Caco-2 (cell line): ENCODE measurements around the gene SWAP70. TPM values are rescaled to one million over a fixed set of nuclear protein-coding genes. Genes with fewer than 3 reads are reported as not detected.

ENCODE experiments used
- BruUV-seq: library from RNA; stranded (reverse); fragments of 400-500 nt; replicated peaks from 2 replicates; lab custom pipeline; 2021; lab: Mats Ljungman, UMichigan
- CTCF ChIA-PET: fragments of 300-600 bp; sonication (Branson Sonifier 250); formaldehyde crosslinking; loops from one replicate; lab custom pipeline; 2022; ENCODE audit warnings: antibody characterized with exemption; lab: Charles Lee
- POLR2A ChIA-PET: fragments of 300-600 bp; sonication (Branson Sonifier 250); formaldehyde crosslinking; loops from one replicate; lab custom pipeline; 2022; ENCODE audit warnings: antibody characterized with exemption; lab: Charles Lee
- DNase-seq, 2 experiments: peaks; one replicate each; pipeline versions ENCODE4 v3.0.0 to v3.0.0-alpha.2; 2020 to 2022
- H3K27me3 ChIP-seq: replicated peaks from 2 replicates; pipeline ENCODE4 v1.6.0; 2011; ENCODE audit warnings: low read length; ENCODE audit not compliant: control insufficient read depth, insufficient read depth
- H3K36me3 ChIP-seq: 2 replicates; pipeline ENCODE4 v1.5.1; 2011; ENCODE audit warnings: low read length; ENCODE audit not compliant: control insufficient read depth, insufficient read depth
- H3K4me1 ChIP-seq: fragments of 250-450 bp; sonication (Bioruptor Pico); 2 replicates; pipeline ENCODE4 v1.5.1; 2020; ENCODE audit warnings: mild to moderate bottlenecking
- H3K4me3 ChIP-seq: 2 replicates; pipeline ENCODE4 v1.5.1; 2011; ENCODE audit warnings: low read depth, mild to moderate bottlenecking, control low read depth, low read length
- H3K9me3 ChIP-seq: fragments of 250-450 bp; sonication (Bioruptor Pico); 2 replicates; pipeline ENCODE4 v1.5.1; 2020; ENCODE audit warnings: mild to moderate bottlenecking, moderate library complexity
- H3K27ac Mint-ChIP-seq: one replicate; pipeline ENCODE4 v1.8.0; 2022; ENCODE audit warnings: mixed read lengths; ENCODE audit not compliant: unreplicated experiment
- H3K27me3 Mint-ChIP-seq: one replicate; pipeline ENCODE4 v1.8.0; 2022; ENCODE audit warnings: mixed read lengths; ENCODE audit not compliant: insufficient read depth, unreplicated experiment
- H3K36me3 Mint-ChIP-seq: one replicate; pipeline ENCODE4 v1.8.0; 2022; ENCODE audit warnings: mild to moderate bottlenecking, mixed read lengths; ENCODE audit not compliant: insufficient read depth, unreplicated experiment
- H3K4me1 Mint-ChIP-seq: one replicate; pipeline ENCODE4 v1.8.0; 2022; ENCODE audit warnings: low read depth, mixed read lengths; ENCODE audit not compliant: unreplicated experiment
- H3K4me3 Mint-ChIP-seq: one replicate; pipeline ENCODE4 v1.8.0; 2022; ENCODE audit warnings: mild to moderate bottlenecking, moderate library complexity, mixed read lengths; ENCODE audit not compliant: unreplicated experiment
- H3K9me3 Mint-ChIP-seq: one replicate; pipeline ENCODE4 v1.8.0; 2022; ENCODE audit warnings: mixed read lengths; ENCODE audit not compliant: unreplicated experiment
- CTCF ChIP-seq, 2 experiments: fragments of 200-600 bp in 1 of 2; IDR thresholded peaks; 1 replicate in 1 of 2; 2 replicates in 1 of 2; pipeline versions ENCODE4 v1.5.1 to v1.8.0; 2011 to 2022; ENCODE audit warnings: antibody characterized with exemption in 1 of 2, control low read depth in 1 of 2, inconsistent platforms in 1 of 2, low read depth in 1 of 2, low read length in 1 of 2, mild to moderate bottlenecking in 1 of 2, moderate library complexity in 1 of 2; ENCODE audit not compliant: insufficient read depth in 1 of 2, severe bottlenecking in 1 of 2, unreplicated experiment in 1 of 2
- intact Hi-C: fragments of 100-400 bp; cut with micrococcal nuclease; formaldehyde crosslinking; loops from one replicate; pipeline ENCODE4 v1.10.0; 2022; ENCODE audit not compliant: unreplicated experiment
- total RNA-seq: library from RNA; stranded (reverse); gene quantifications from 2 replicates; pipeline ENCODE4 v1.2.3, GENCODE V29; 2022

The SWAP70 gene
- total RNA-seq, 1 experiment from 2014 or later: 42.4 TPM

GRCh38 chr11:9717040-9717357, 53.1 kb downstream of the SWAP70 start:
- no peaks in the 10 kb centered on the region for H3K27me3 Mint-ChIP-seq
- CTCF ChIA-PET: no interaction called here

GRCh38 chr11:9717719-9718118, 53.8 kb downstream of the SWAP70 start:
- H3K27me3 Mint-ChIP-seq: no peaks in the 10 kb centered on the region
- no peak overlapping the region for H3K4me3 Mint-ChIP-seq
- intact Hi-C loops: no loop called here
- no peak for DNase-seq
- peaks cover 6% of the 10 kb centered on the region for H3K4me1 Mint-ChIP-seq
- no peak for TF ChIP-seq CTCF (IDR thresholded peaks at IDR 0.05; ENCODE audit: insufficient read depth in 1 of 2, low read depth in 1 of 2, low read length in 1 of 2, severe bottlenecking in 1 of 2, unreplicated experiment in 1 of 2)
- Histone ChIP-seq H3K27me3 (no peaks in the 10 kb centered on the region), H3K9me3 (no peaks in the 10 kb centered on the region), H3K36me3 (peaks cover 1% of the 10 kb centered on the region; the same call in 1 of the 2 replicates), H3K4me1 (no peaks in the 10 kb centered on the region), H3K4me3 (no peak overlapping the region)
- no TSS peak for BruUV-seq
- peaks cover 26% of the 10 kb centered on the region for H3K36me3 Mint-ChIP-seq
- ChIA-PET POLR2A (no interaction called here), CTCF (no interaction called here)
- H3K27ac Mint-ChIP-seq: no peak overlapping the region
- H3K9me3 Mint-ChIP-seq: no peaks in the 10 kb centered on the region

More at GRCh38 chr11:9717040-9717357, 53.1 kb downstream of the SWAP70 start:
- H3K4me3 ChIP-seq: no peak overlapping the region
- H3K27me3 ChIP-seq: no peaks in the 10 kb centered on the region
- Mint-ChIP-seq H3K36me3 (peaks cover 26% of the 10 kb centered on the region), H3K27ac (peak overlapping the region; percentile 20), H3K9me3 (no peaks in the 10 kb centered on the region), H3K4me1 (peaks cover 6% of the 10 kb centered on the region), H3K4me3 (no peak overlapping the region)
- no peaks in the 10 kb centered on the region for H3K9me3 ChIP-seq
- BruUV-seq: no TSS peak
- no peak for DNase-seq
- no peak for TF ChIP-seq CTCF (IDR thresholded peaks at IDR 0.05; ENCODE audit: insufficient read depth in 1 of 2, low read depth in 1 of 2, low read length in 1 of 2, severe bottlenecking in 1 of 2, unreplicated experiment in 1 of 2)
- H3K36me3 ChIP-seq: peaks cover 1% of the 10 kb centered on the region; the same call in 1 of the 2 replicates
- POLR2A ChIA-PET: no interaction called here
- intact Hi-C loops: no loop called here
- H3K4me1 ChIP-seq: no peaks in the 10 kb centered on the region

GRCh38 chr11:9718147-9718546, 54.3 kb downstream of the SWAP70 start:
- BruUV-seq: no TSS peak

More at GRCh38 chr11:9718147-9718546, 54.3 kb downstream of the SWAP70 start:
- H3K27ac Mint-ChIP-seq: no peak overlapping the region
- intact Hi-C loops: no loop called here
- no peaks in the 10 kb centered on the region for H3K27me3 Mint-ChIP-seq
- ChIA-PET POLR2A (no interaction called here), CTCF (no interaction called here)
- TF ChIP-seq CTCF (IDR thresholded peaks at IDR 0.05; ENCODE audit: insufficient read depth in 1 of 2, low read depth in 1 of 2, low read length in 1 of 2, severe bottlenecking in 1 of 2, unreplicated experiment in 1 of 2): no peak
- peaks cover 26% of the 10 kb centered on the region for H3K36me3 Mint-ChIP-seq
- H3K9me3 Mint-ChIP-seq: no peaks in the 10 kb centered on the region
- peaks cover 1% of the 10 kb centered on the region; the same call in 1 of the 2 replicates for H3K36me3 ChIP-seq
- no peak overlapping the region for H3K4me3 Mint-ChIP-seq
- H3K4me1 Mint-ChIP-seq: peaks cover 6% of the 10 kb centered on the region
- no peak for DNase-seq
- no peaks in the 10 kb centered on the region for H3K27me3 ChIP-seq
- no peaks in the 10 kb centered on the region for H3K9me3 ChIP-seq
- H3K4me3 ChIP-seq: no peak overlapping the region
- no peaks in the 10 kb centered on the region for H3K4me1 ChIP-seq
